Smooth muscle cell (in vitro differentiated cells): ENCODE results near the gene TBC1D23. TPM values are rescaled to one million over a fixed set of nuclear protein-coding genes. Genes with fewer than 3 reads are reported as not detected.

Experiments used
- DNase-seq: peaks from one replicate; lab custom pipeline; 2025; ENCODE audit not compliant: unreplicated experiment; lab: John Stamatoyannopoulos, UW
- H2AFZ ChIP-seq: fragments of 200-600 bp; sonication (generic); 2 replicates; pipeline ENCODE4 v1.6.0; 2016; ENCODE audit warnings: antibody characterized with exemption, low read depth, mild to moderate bottlenecking
- H3F3A ChIP-seq: fragments of 200-600 bp; sonication (generic); 2 replicates; pipeline ENCODE4 v1.6.0; 2017; ENCODE audit warnings: antibody characterized with exemption, low read depth
- H3K27ac ChIP-seq: fragments of 200-600 bp; sonication (generic); 2 replicates; pipeline ENCODE4 v1.5.1; 2016; ENCODE audit warnings: low read depth, mild to moderate bottlenecking
- H3K27me3 ChIP-seq: fragments of 200-600 bp; sonication (generic); 2 replicates; pipeline ENCODE4 v1.6.1; 2016; ENCODE audit warnings: low read depth, mild to moderate bottlenecking
- H3K36me3 ChIP-seq: fragments of 200-600 bp; sonication (generic); 2 replicates; pipeline ENCODE4 v1.5.1; 2016; ENCODE audit warnings: low read depth
- H3K4me1 ChIP-seq: fragments of 200-600 bp; sonication (generic); 2 replicates; pipeline ENCODE4 v1.5.1; 2016; ENCODE audit warnings: low read depth
- H3K4me2 ChIP-seq: fragments of 200-600 bp; sonication (generic); 2 replicates; pipeline ENCODE4 v1.6.0; 2016; ENCODE audit warnings: mild to moderate bottlenecking
- H3K4me3 ChIP-seq: fragments of 200-600 bp; sonication (generic); 2 replicates; pipeline ENCODE4 v1.5.1; 2016; ENCODE audit warnings: mild to moderate bottlenecking
- H3K79me2 ChIP-seq: fragments of 200-600 bp; sonication (generic); 2 replicates; pipeline ENCODE4 v1.6.0; 2016; ENCODE audit warnings: low read depth, mild to moderate bottlenecking
- H3K9ac ChIP-seq: fragments of 200-600 bp; sonication (generic); 2 replicates; pipeline ENCODE4 v1.6.0; 2016; ENCODE audit warnings: low read depth
- H3K9me3 ChIP-seq: fragments of 200-600 bp; sonication (generic); replicated peaks from 2 replicates; pipeline ENCODE4 v1.5.1; 2016; ENCODE audit warnings: low read depth
- H4K20me1 ChIP-seq: fragments of 200-600 bp; sonication (generic); 2 replicates; pipeline ENCODE4 v1.6.0; 2016; ENCODE audit warnings: low read depth
- WGBS: methylation state at CpG from one replicate; pipeline ENCODE4 v1.1.7; 2016; ENCODE audit warnings: low lambda C conversion rate; 5-methylcytosine and 5-hydroxymethylcytosine counted together
- polyA plus RNA-seq: library from polyadenylated mRNA; unstranded; fragments of >200 nt; fragmentation: Nextera tagmentation; extraction: Ambion mirVana; gene quantifications from 2 replicates; pipeline ENCODE4 v1.2.1, GENCODE V29; 2016
- total RNA-seq: library from RNA; depleted of rRNA; stranded (reverse); fragments of >200 nt; gene quantifications from 2 replicates; pipeline ENCODE4 v1.2.3, GENCODE V29; 2014
- TF ChIP-seq, protein P1 (sequence below): fragments of 200-600 bp; sonication (generic); IDR thresholded peaks from 2 replicates; pipeline ENCODE4 v1.5.1; 2017; ENCODE audit warnings: borderline replicate concordance, mild to moderate bottlenecking, antibody characterized with exemption; ENCODE audit not compliant: insufficient read depth, poor library complexity, severe bottlenecking

Gene TBC1D23
- total RNA-seq = 77.7 and 120 TPM in 2 replicates
- polyA plus RNA-seq = 30.0 and 36.0 TPM in 2 replicates

DNA sequence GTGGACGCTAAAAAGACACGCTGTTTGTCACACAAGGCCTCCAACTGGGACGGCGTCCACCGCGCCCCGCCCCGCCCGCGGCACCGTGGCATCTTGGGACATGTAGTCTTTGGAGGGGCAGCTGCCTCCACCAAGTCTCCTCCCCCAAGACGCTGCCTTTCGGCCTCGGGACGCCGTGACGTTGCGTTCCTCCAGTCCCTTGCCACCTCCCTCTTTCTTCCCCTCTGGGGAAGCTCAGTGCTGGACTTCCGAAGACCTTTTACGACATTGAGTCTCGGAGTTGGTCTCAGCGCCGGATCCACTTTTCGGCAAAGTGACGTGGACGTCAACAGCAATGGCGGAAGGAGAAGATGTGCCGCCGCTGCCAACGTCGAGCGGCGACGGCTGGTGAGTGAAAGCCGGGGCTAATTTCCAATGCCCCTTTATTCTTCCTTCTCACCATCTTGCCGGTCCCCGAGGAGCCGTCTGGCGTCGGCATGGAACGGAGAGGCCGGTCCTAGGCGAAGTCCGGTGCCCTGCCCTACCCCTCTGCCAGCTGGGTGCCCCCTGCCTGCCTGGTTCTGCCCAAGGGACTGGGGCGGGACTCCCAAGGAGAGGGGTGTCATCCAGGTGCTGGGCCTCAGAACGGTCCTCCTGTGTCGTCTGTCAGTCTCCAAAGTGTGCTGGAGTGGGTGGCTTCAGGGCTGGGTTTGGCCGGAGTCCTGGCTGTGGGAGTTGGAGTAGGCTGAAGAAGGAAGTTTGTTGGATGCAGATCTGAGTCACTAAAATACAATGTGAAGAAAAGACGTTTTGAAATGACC, at the start of gene TBC1D23:
TSS of gene TBC1D23 (plus strand) at position 308 of the 800 bp plus-strand sequence. CDS start at position 335, 27 bp downstream.
- Histone ChIP-seq H3K36me3 (no peaks in the 10 kb centered on the region), H3K27ac (peak within 1 kb of the TSS; percentile 99), H3K4me2 (peak within 1 kb of the TSS; percentile 87), H3F3A (no peaks in the 10 kb centered on the region), H3K79me2 (peaks cover 49% of the 10 kb centered on the region), H3K4me3 (peak within 1 kb of the TSS; percentile 77), H4K20me1 (peaks cover 43% of the 10 kb centered on the region), H3K9ac (peak within 1 kb of the TSS; percentile 98), H3K4me1 (peaks cover 30% of the 10 kb centered on the region), H2AFZ (peak within 1 kb of the TSS; percentile 83), H3K27me3 (no peaks in the 10 kb centered on the region), H3K9me3 (no peaks in the 10 kb centered on the region)
- TF ChIP-seq, protein P1, sequence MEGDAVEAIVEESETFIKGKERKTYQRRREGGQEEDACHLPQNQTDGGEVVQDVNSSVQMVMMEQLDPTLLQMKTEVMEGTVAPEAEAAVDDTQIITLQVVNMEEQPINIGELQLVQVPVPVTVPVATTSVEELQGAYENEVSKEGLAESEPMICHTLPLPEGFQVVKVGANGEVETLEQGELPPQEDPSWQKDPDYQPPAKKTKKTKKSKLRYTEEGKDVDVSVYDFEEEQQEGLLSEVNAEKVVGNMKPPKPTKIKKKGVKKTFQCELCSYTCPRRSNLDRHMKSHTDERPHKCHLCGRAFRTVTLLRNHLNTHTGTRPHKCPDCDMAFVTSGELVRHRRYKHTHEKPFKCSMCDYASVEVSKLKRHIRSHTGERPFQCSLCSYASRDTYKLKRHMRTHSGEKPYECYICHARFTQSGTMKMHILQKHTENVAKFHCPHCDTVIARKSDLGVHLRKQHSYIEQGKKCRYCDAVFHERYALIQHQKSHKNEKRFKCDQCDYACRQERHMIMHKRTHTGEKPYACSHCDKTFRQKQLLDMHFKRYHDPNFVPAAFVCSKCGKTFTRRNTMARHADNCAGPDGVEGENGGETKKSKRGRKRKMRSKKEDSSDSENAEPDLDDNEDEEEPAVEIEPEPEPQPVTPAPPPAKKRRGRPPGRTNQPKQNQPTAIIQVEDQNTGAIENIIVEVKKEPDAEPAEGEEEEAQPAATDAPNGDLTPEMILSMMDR = no peak
- peak; percentile 89 for DNase-seq
- under 1% methylated on average over 49 of the region's 49 CpGs for WGBS

DNA sequence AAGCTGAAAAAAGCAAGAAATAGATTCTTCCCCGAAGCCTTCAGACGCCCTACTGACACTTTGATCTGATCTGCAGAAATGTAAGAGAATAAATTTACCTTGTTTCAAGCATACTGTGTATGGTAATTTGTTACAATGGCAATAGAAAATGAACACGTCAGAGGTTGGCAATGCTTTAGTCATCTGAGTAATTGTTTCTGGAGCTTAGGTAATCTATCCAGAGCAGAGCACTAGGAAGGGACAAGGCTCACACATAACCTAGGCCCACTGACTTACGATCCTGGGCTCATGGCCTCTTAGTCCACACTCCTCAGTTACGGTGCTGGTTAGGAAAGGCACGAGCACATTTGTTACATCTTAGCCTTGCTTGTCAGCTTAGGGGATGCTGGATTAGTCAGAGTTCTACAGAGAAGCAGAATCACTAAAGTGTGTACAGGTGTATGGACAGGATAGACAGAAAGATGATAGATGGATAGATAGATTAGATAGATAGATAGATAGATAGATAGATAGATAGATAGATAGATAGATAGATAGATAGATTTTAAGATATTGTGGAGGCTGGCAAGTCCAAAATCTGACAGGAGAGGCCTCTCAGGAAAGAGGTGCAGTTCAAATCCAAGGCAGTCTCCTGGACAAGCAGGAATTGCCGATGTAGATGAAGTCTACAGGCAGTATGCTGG, 46.8 kb upstream of the TBC1D23 start:
- no peaks in the 10 kb centered on the region for H3K27me3 ChIP-seq
- no peaks in the 10 kb centered on the region for H3K36me3 ChIP-seq
- no peak overlapping the region for H2AFZ ChIP-seq
- no peak overlapping the region for H3K9ac ChIP-seq
- no peak overlapping the region for H3K4me3 ChIP-seq
- no peaks in the 10 kb centered on the region for H3K9me3 ChIP-seq
- H3K4me1 ChIP-seq = peaks cover 26% of the 10 kb centered on the region
- H3K79me2 ChIP-seq = no peaks in the 10 kb centered on the region
- H3F3A ChIP-seq = peaks cover 9% of the 10 kb centered on the region
- WGBS = 90% methylated on average over 7 of the region's 7 CpGs
- TF ChIP-seq, protein P1 = no peak
- no peak overlapping the region for H3K27ac ChIP-seq
- DNase-seq = no peak
- H4K20me1 ChIP-seq = no peaks in the 10 kb centered on the region
- no peak overlapping the region for H3K4me2 ChIP-seq

DNA sequence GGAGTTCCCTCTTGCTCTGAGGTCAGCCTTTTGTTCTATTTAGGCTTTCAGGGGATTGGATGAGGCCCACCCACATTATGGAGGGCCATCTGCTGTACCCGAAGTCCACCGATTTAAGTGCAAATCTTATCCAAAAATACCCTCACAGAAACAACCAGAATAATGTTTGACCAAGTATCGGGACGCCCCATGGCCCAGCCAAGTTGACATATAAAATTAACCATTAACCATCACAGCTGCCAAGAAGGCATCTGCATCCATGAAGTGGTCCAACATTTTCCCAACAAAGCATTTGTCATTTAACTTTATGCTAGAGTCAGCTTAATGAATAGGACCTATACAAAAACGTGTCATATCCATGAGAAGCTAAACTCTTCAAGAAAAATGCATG, 46.2 kb upstream of the TBC1D23 start:
- H3F3A ChIP-seq = peaks cover 9% of the 10 kb centered on the region
- no peak overlapping the region for H3K9ac ChIP-seq
- no peak overlapping the region for H3K4me2 ChIP-seq
- no peak overlapping the region for H3K4me3 ChIP-seq
- H4K20me1 ChIP-seq = no peaks in the 10 kb centered on the region
- peaks cover 24% of the 10 kb centered on the region for H3K4me1 ChIP-seq
- H3K27me3 ChIP-seq = no peaks in the 10 kb centered on the region
- H3K79me2 ChIP-seq = no peaks in the 10 kb centered on the region
- no peaks in the 10 kb centered on the region for H3K36me3 ChIP-seq
- no peak overlapping the region for H3K27ac ChIP-seq
- TF ChIP-seq, protein P1 = no peak
- WGBS = 93% methylated on average over 5 of the region's 5 CpGs
- H2AFZ ChIP-seq = no peak overlapping the region
- DNase-seq = no peak
- no peaks in the 10 kb centered on the region for H3K9me3 ChIP-seq
